Heart right ventricle (tissue), 16 donors: ENCODE data around the gene LHX3. TPM values are rescaled to one million over a fixed set of nuclear protein-coding genes. Genes with fewer than 3 reads are reported as not detected.

Source experiments
- ATAC-seq, 8 donors: fragments of 200-7000 bp; cut with Tn5 transposase; one replicate each; pipeline ENCODE4 v1.9.1; 2020; ENCODE audit warnings: mild to moderate bottlenecking in 8 of 8, moderate library complexity in 8 of 8, moderate number of reproducible peaks in 1 of 8
- DNase-seq, 2 donors: peaks; one replicate each; pipeline ENCODE4 v3.0.0-alpha.2; 2020
- H3K27ac ChIP-seq, 10 donors: fragments of 200-600 bp; sonication (generic) in 2 of 10; one replicate each; pipeline versions ENCODE4 v1.5.0 to v1.8.0; 2020 to 2022; ENCODE audit warnings: mild to moderate bottlenecking in 3 of 10
- H3K27me3 ChIP-seq, 7 donors: fragments of 200-600 bp; one replicate each; pipeline ENCODE4 v1.8.0; 2021 to 2022; ENCODE audit warnings: mild to moderate bottlenecking in 2 of 7
- H3K36me3 ChIP-seq, 9 donors: fragments of 200-600 bp; sonication (generic) in 1 of 9; one replicate each; pipeline versions ENCODE4 v1.5.0 to v1.8.0; 2020 to 2022; ENCODE audit warnings: mild to moderate bottlenecking in 2 of 9
- H3K4me1 ChIP-seq, 9 donors: fragments of 200-600 bp; sonication (generic) in 1 of 9; one replicate each; pipeline versions ENCODE4 v1.5.0 to v1.8.0; 2020 to 2022; ENCODE audit warnings: mild to moderate bottlenecking in 4 of 9
- H3K4me3 ChIP-seq, 10 donors: fragments of 200-600 bp; sonication (generic) in 2 of 10; one replicate each; pipeline versions ENCODE4 v1.5.0 to v1.8.0; 2020 to 2022; ENCODE audit warnings: mild to moderate bottlenecking in 7 of 10, moderate library complexity in 2 of 10
- H3K9me3 ChIP-seq, 11 donors: fragments of 200-600 bp in 10 of 11; sonication (generic) in 2 of 11; one replicate each; pipeline versions ENCODE4 v1.5.0 to v1.8.0; 2013 to 2022; ENCODE audit warnings: mild to moderate bottlenecking in 2 of 11, control low read depth in 1 of 11, moderate library complexity in 1 of 11
- WGBS, 2 donors: extraction: QIAGEN DNeasy Blood & Tissue Kit; methylation state at CpG; one replicate each; pipeline ENCODE4 v1.1.7; 2013; ENCODE audit warnings: inconsistent platforms in 1 of 2; 5-methylcytosine and 5-hydroxymethylcytosine counted together
- intact Hi-C, 10 donors: fragments of 100-400 bp; cut with DNase I; formaldehyde crosslinking; loops; one replicate each; pipeline versions ENCODE4 v1.11.1 to v1.14.2; 2022
- long read RNA-seq, 3 donors: library from polyadenylated mRNA; unstranded; transcript quantifications; one replicate each; pipeline ENCODE4 v2.0.0, GENCODE V29; 2020 to 2021
- polyA plus RNA-seq, 2 donors: library from polyadenylated mRNA; stranded (reverse); fragments of 200-250 nt; gene quantifications; one replicate each; pipeline ENCODE4 v1.2.3, GENCODE V29; 2013
- total RNA-seq, 10 donors: library from RNA; stranded (reverse); fragmentation: NEBNext Ultra II Directional in 3 of 10; extraction: Animal tissue kit (Norgen Biotek cat#: 25700) in 3 of 10; gene quantifications; one replicate each; pipeline versions ENCODE4 v1.2.1 to v1.2.4, GENCODE V29; 2021 to 2023
- TF ChIP-seq, protein P1 (sequence below), 9 donors: fragments of 200-600 bp; sonication (generic) in 2 of 9; IDR thresholded peaks; one replicate each; pipeline versions ENCODE4 v1.5.0 to v1.8.0; 2021 to 2022; ENCODE audit warnings: antibody characterized with exemption in 9 of 9, mild to moderate bottlenecking in 5 of 9, moderate library complexity in 1 of 9
- donor health status: Arrhythmogenic right ventricular cardiomyopathy.
- donor health status: ischemic (EF 13 %, LVEDD 7.1; RV severe dilation, severe dysfunction).
- donor health status: healthy with polysubstance abuse.
- donor health status: DM: no; HTN: yes; CAD: no.
- donor health status: DM: no; HTN: no; CAD: no.
- donor health status: ischemic (EF 25% LVEDD 6.9; RV normal size, moderate dysfunction).
- donor health status: ischemic (EF 25% LVEDD 5.7; RV mildly dilated, moderate dysfunction).
- donor health status: healthy.
- donor health status: DM: yes; HTN: yes; CAD: no.
- donor health status: Ischemic cardiomyopathy.
- donor health status: ischemic (EF 35%, LVEDD 5.7; RV mildly dilated, moderate dysfunction).
- donor health status: nonischemic (EF 11% LVEDD 7.7; RV severe dilation, severe dysfunction).
- donor health status: DM: yes; HTN: yes; CAD: no.
- donor health status: PGD.
- donor health status: ischemic (EF 29% LVEDD 5.4; RV normal size, mild dysfunction).
- donor health status: nonischemic (EF 23%, LVEDD 6.1; RV moderate dilation, normal function).

LHX3 gene
- total RNA-seq (not detected), polyA plus RNA-seq (not detected)
- long read RNA-seq, donor 1, result 0 reads
- long read RNA-seq, donor 2, result 0 reads
- long read RNA-seq, donor 3, result 0 reads

DNA sequence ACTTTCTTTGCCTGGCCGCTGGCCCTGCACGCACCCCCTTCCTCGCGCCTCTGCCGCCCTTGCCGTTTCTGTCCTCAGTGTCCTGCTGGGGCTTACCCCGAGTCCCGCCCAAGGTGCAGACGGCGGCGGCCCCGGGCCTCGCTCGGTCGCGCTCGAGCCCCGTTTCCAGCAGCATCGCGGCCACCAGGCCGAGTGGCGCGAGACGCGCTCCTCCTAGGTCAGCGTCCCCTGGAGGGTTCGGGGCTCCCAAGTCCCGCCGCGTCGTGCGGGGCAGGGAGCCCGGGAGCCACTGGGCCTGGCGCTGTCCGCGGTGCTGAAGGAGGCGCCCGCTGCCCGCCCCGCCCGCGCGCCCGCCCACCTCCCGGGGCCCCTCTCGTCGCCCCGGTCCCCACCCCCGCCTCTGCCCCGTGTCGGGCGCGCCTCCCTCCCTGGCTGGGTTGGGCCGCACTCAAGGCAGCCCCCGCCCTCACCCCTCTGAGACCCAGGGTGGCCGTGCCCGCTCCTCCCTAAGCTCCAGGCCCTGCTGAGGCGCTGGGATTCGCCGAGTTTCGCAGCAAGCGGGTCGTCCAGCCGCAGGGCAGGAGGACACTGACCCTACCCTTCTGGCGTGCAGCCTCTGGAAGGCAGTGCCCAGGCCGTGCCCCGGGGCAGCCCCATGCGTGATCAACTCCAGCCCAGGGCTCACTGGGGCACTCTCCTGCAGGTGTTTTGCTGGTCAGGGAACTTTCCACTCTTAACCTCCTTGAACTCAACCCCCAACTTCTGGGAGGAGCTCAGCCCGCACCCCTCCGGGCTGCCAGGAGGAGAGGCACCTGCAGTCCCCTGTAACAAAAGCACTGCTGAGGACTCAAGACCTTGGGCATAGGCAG is at the start of gene LHX3:
TSS of gene LHX3 (minus strand) at position 291 of the 869 bp plus-strand sequence. CDS start at position 175, 116 bp downstream.
- DNase-seq, result no peak
- H3K4me1 ChIP-seq, result peaks cover 0 to 4% (median 0%) of the 10 kb centered on the region in 9 donors

DNA sequence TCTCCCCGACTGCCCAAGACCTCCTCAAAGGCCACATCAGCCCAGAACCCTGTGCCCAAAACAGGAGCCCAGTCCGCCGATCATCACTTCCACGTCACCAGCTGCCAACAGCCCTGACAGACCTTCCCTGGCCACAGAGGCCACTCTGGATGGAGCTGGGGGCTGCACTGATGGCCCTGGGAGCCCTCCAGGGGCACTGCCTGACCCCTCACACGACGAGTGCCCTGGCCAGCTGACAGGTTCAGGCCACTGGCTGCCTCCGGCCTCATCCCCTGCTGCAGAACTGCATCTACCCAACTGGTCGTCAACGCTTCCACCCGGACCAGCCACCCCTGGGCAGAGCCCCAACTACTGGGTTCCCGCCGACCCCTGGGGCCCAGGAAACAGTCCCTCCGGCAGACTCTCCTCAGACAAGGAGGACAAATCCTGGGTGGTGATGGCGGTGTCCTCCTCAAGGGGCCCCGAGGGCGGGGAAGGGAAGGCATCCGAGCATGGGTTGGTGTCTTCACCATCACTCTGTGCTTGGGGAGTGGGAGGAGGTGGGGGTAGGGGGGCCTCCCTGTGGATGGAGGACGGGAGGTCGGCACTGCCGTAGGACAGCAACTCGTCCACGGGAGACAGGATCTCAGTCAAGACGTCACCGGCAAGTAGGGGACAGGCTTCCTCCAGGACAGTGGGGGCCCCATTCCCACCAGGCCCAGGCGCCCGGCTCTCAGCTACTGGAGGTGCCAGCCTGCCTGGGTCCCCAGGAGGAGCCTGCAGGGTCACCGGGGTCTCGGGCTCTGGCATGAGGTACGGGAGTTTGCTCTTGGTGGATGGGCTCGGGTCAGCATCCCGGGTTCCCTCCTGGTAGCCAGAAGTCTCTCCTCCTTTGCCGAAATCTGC is 48.6 kb upstream of the LHX3 start:
- ATAC-seq (no peak), DNase-seq (no peak)
- Histone ChIP-seq H3K4me1 (peaks cover 0 to 11% (median 4%) of the 10 kb centered on the region in 9 donors), H3K4me3 (no peak overlapping the region), H3K27ac (no peak overlapping the region), H3K27me3 (peaks cover 0 to 29% (median 0%) of the 10 kb centered on the region in 7 donors), H3K36me3 (no peaks in the 10 kb centered on the region), H3K9me3 (no peaks in the 10 kb centered on the region)
- TF ChIP-seq, protein P1, sequence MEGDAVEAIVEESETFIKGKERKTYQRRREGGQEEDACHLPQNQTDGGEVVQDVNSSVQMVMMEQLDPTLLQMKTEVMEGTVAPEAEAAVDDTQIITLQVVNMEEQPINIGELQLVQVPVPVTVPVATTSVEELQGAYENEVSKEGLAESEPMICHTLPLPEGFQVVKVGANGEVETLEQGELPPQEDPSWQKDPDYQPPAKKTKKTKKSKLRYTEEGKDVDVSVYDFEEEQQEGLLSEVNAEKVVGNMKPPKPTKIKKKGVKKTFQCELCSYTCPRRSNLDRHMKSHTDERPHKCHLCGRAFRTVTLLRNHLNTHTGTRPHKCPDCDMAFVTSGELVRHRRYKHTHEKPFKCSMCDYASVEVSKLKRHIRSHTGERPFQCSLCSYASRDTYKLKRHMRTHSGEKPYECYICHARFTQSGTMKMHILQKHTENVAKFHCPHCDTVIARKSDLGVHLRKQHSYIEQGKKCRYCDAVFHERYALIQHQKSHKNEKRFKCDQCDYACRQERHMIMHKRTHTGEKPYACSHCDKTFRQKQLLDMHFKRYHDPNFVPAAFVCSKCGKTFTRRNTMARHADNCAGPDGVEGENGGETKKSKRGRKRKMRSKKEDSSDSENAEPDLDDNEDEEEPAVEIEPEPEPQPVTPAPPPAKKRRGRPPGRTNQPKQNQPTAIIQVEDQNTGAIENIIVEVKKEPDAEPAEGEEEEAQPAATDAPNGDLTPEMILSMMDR (IDR thresholded peaks at IDR 0.05), result no peak
- 79 to 82% methylated on average over 32 of the region's 32 CpGs for WGBS, 2 donors
- intact Hi-C loops, result no loop called here

More for the DNA sequence above, at the start of gene LHX3:
- WGBS, 2 donors, result 9% methylated on average over 49 to 70 of the region's 70 CpGs
- Histone ChIP-seq H3K4me3 (no peak within 1 kb of the TSS), H3K27ac (no peak within 1 kb of the TSS), H3K36me3 (peaks cover 0 to 20% (median 0%) of the 10 kb centered on the region in 9 donors), H3K27me3 (peaks cover 47 to 57% (median 51%) of the 10 kb centered on the region in 7 donors), H3K9me3 (no peaks in the 10 kb centered on the region)
- TF ChIP-seq, protein P1 (IDR thresholded peaks at IDR 0.05), result no peak
- intact Hi-C loops, result no loop called here
- peak in 7 of 8 donors; percentile 34 to 65 (median 43) for ATAC-seq

- TF ChIP-seq, protein P1 (IDR thresholded peaks at IDR 0.05), result no peak
- no peak overlapping the region for H3K27ac ChIP-seq
- WGBS, 2 donors, result 87 to 93% methylated on average over 10 of the region's 10 CpGs
- DNase-seq (peak in 1 of 2 donors; percentile 8), ATAC-seq (no peak)
- no peaks in the 10 kb centered on the region for H3K9me3 ChIP-seq
- no peak overlapping the region for H3K4me3 ChIP-seq
- no peaks in the 10 kb centered on the region for H3K36me3 ChIP-seq
- peaks cover 0 to 11% (median 4%) of the 10 kb centered on the region in 9 donors for H3K4me1 ChIP-seq
- peaks cover 0 to 25% (median 0%) of the 10 kb centered on the region in 7 donors for H3K27me3 ChIP-seq
- intact Hi-C loops, result no loop called here
Measured at GRCh38 chr9:136252846-136253245, 47.9 kb upstream of the LHX3 start.

DNA sequence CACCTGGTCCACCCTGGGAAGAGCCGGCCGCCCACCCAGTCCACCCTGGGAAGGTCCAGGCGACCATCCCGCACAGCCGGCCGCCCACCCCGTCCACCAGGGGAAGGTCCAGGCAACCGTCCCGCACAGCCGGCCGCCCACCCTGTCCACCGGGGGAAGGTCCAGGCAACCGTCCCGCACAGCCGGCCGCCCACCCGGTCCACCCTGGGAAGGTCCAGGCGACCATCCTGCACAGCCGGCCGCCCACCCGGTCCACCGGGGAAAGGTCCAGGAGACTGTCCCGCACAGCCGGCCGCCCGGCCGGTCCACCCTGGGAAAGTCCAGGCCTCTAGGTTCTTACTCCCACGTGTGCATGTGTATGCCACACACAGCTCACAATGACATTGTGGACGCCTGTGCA is 47.4 kb upstream of the LHX3 start:
- intact Hi-C loops, result no loop called here
- TF ChIP-seq, protein P1 (IDR thresholded peaks at IDR 0.05), result no peak
- H3K36me3 ChIP-seq, result no peaks in the 10 kb centered on the region
- no peak for ATAC-seq
- no peak overlapping the region for H3K27ac ChIP-seq
- DNase-seq, result peak in 1 of 2 donors; percentile 9
- H3K9me3 ChIP-seq, result no peaks in the 10 kb centered on the region
- WGBS, 2 donors, result 92 to 93% methylated on average over 22 to 29 of the region's 29 CpGs
- H3K4me3 ChIP-seq, result no peak overlapping the region
- peaks cover 0 to 23% (median 0%) of the 10 kb centered on the region in 7 donors for H3K27me3 ChIP-seq
- H3K4me1 ChIP-seq, result peaks cover 0 to 11% (median 4%) of the 10 kb centered on the region in 9 donors
